Activated CD4-positive, alpha-beta T cell treated with anti-CD3 and anti-CD28 coated beads, Interleukin-2, amount 50 U/mL, for 48 hours (primary cell): ENCODE data around the gene PTOV1.

Experiments
- DNase-seq, 2 experiments: peaks; one replicate each; pipeline ENCODE4 v3.0.0-alpha.2; 2020

Gene PTOV1

DNA sequence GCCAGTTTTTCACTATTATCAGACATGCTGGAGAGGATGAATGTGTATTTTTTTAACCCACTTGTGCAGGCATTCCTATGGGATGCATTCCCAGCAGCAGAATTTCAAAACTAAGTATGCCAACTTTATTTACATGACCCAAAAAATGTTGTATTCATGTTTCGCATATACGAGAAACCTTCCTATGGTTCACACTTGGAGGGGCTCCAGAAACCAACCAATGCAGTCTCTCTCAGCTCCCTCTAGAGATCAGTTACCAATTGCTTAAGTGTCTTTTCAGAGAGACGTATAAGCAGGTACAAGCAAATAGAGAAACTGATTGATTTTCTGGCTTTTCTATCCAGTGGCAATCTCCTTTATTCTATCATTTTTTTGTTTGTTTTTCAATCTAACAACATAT is 5.5 kb upstream of the PTOV1 start:
- DNase-seq = no peak

DNA sequence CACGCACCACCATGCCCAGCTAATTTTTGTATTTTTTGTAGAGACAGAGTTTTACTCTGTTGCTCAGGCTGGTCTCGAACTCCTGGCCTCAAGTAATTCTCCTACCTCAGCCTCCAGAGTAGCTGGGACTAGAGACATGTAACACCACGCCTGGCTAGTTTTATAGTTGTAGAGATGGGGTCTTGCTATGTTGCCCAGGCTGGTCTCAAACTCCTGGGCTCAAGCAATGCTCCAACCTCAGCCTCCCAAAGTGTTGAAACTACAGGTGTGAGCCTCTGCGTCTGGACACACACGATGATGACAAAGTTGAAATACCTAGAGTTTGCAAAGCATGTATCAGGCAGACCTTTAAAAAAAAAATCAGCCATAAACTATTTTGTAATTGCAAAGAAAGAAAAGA is 4.6 kb upstream of the PTOV1 start:
- DNase-seq = no peak

DNA sequence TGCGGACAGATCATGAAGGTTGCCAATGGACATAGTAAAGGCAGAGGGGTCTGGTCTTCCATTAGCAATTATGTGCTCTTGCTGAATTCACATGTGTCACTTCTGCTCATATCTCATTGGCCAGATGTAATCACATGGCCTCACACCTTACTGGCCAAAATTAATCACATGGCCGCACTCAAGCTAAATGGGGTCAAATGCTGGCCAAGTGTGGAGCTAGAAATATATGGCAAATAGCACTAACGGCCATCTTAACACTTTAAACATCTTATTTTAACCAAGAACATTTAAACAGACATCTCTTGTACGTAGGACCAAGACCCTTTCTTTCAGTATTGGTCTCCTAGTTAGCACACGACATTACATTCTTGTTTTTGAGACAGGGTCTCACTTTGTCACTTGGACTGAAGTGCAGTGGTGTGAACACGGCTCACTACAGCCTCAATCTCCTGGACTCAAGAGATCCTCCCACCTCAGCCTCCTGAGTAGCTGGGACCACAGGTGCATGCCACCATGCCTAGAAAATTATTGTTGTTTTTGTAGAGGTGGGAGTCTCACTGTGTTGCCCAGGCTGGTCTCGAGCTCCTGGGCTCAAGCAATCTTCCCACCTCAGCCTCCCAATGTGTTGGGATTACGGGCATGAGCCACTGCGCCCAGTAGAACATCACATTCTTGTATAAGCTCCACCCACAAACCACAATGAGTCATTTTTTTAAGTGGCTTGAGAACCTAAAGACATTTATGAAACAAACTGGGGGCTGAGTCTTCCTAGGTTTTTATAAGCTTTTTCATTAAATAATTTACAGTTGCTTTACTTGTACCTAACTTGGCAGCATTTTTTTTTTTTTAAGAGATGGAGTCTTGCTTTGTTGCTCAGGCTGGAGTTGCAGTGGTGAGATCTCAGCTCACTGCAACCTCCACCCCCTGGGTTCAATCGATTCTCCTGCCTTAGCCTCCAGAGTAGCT is 2.9 kb upstream of the PTOV1 start:
- no peak for DNase-seq

DNA sequence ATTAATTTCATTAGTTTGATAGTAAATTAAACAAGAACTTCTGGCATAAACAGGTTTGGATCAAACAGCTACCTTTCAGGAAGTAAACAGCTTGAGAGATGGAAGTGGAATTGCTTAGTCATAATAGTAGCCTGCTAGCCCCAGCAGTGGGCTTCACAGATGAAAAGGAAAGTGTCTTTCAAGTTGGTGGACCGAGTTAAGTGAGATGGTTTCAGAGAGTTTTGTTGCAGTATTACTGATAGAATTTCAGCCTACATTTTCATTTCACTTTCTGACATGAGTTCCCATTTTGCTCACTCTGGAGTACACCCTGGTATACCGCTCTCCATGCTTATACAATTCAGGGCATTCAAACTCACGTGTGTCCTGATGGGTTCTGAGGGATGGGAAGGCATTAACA is 2.0 kb upstream of the PTOV1 start:
- DNase-seq = no peak

DNA sequence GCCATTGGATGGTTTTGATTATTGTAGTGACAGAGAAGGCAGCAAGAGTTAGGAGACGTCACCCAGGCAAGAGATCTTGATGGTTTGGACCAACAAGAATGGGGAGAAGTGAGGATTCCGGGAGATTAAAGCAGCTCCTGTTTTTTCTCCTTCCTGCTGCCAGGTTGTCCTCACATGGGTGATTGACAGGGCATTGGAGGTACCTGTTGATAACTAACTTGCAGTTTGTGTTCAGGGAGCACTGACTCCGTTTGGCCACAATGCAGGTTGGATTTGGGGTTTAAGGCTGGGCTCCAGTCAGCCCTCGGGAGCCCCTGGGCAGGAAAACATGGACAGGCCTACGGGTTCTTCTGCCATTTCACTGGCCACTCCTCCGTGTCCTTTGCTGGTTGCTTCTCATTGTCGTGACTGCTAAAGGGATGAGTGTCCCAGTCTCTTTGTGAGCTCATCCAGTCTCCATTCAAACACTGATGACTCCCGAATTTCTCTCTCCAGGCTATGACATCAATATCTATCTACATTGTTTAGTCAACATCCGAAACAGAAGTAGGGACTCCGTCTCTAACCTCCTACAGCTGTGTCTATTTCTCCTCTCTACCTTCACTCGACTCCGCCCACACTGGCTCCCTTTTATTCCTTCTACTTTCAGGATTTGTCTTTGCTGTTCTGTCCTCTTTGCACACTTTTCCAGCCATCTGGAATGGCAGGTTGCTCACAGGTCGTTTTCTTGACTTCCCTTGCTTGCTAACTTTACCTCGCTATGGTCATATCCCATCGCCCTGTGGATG is 1.3 kb upstream of the PTOV1 start:
- no peak for DNase-seq

DNA sequence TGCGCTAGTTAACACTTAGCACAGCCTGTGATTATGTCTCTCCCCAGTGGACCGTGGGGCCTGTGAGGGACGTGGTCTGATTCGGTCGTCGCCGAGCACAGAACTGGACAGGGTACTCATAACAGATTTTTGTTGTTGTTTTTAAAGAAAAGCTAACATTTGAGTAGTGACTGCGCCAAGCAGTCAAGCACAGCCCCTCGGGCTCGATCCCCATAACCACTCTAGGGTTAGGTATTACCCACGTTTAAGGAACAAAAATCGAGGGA is 805 bp upstream of the PTOV1 start:
- DNase-seq = no peak

DNA sequence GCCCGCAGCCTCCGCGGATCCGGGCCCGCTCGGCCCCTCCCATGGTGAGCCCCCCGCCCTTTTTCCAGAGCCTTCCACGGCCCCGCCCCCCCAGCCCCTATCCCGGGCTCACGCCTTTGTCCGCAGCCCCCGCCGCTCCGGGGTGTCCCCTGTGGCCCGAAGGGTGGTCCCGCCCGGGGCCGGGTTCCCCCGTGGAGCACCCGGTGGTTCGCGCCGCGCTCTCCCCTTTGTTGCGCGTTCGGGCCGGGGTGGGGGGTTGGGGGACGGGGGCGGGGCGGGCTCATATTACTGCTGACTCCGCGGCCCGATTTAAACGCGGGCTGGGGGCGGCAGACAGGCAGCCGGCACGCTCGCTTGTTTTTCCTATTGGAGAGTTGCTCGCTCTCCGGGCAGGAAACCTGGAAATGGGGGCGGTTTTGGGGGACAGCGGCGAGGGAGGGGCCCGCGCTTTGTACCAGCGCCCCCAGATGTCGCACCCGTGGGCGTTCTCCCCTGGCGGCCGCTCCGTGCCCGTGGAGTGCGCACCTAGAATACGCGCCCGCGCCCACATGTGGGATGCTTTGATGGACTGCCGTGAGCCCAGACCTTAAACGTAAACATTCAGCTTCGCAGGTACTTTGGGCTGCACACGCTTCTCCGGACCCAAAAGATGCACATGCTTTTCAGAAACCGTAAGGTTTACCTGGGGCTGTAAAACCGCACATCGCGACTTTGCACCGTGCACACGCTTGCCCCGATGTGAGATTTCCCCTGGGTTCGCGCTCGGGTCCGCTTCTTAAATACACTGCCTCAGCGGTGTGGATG is 699 bp downstream of the PTOV1 start:
- DNase-seq = peak in 1 of 2 experiments; percentile 43

DNA sequence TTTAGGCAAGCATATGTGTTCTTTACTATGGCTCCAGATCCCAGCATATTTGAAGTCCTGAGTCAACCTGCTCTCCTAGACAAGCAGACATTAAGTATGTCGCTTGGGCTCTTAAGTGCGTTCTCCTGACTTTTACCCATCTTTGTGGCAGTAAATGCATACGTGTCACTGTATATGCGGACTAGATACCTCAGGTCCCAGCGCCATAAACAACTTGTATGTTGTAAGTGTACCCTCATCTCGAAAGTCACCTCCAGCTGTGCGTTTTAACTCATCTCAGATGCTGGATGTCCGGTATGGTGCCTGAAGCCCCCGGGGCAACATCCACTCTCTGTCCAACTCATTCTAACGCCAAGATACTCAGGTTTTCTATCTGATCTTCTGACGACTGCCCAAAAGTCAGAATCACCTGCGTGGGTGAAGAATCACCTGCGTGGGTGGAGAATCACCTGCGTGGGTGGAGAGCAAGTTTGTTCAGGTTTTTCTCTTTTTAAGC is 1.7 kb downstream of the PTOV1 start:
- no peak for DNase-seq

DNA sequence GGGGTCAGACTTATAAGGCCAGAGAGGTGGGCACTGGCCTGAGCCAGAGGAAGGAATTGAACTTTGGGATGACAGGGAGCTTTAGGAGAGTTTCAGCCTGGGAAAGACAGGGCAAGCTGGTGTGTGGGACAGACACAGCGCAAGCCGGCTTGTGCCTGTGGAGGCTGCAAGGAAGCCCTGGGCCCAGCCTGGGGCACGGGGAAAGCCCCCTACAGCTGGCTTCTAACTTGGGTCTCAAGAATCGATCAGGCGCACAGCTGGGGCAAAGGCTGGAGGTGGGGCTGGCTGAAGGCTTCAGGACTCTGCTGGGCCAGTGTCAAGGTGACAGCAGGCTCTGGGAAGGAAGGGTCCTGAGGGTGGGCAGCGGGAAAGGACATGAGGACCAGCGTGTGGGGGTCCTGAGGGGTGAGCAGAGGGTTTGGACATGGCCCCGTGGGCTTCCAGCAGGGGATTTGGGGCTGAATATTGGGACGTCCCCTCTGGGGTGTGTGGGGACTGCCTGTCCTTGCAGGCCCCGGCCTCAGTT is 3.0 kb downstream of the PTOV1 start:
- DNase-seq = no peak

DNA sequence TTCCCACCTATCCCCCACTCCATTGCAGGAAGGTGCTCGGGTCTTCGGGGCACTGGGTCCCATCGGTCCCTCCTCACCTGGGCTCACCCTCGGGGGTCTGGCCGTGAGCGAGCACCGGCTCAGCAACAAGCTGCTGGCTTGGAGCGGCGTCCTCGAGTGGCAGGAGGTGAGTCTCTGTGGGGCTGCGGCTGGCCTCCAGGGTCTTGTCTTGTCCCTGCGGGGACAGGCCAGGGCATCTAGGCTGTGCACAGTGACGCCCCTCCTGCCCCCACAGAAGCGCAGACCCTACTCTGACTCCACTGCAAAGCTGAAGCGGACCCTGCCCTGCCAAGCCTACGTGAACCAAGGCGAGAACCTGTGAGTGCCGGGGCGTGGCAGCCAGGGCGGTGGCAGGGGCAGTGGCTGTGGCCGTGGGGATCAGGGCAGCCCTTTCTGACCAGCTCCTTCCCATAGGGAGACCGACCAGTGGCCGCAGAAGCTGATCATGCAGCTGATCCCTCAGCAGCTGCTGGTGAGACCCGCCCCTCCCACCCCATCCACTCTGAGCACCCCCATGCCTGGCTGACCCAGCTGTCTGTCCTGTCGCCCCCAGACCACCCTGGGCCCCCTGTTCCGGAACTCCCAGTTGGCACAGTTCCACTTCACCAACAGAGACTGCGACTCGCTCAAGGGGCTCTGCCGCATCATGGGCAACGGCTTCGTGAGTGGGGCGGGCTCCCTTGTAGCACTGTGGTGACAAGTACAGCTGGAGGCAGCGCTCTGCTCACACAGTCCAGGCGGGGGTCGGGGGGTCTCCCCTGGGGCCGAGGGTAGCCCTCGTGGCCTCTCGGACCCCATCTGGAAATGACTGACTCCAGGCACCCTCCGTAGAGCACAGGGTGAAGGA is 3.7 kb downstream of the PTOV1 start:
- no peak for DNase-seq

DNA sequence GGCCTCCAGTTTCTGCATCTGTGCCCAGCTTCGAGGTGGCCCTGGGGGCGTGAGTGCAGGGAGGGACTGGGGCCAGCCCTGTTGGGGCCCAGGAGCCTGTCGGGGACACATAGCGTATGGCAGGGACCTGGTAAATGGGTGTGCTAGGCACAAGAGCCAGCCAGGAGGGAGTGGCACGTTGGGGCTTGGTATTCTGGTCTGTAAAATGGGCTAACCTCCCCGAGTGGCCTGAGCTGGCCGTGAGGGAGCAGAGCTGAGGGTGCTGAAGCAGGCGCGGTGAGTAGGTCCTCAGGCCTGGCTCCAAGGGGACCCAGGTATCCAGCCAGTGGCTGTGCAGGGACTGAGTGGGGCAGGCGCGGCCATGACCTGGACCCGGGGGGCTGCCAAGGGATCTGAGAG is 4.3 kb downstream of the PTOV1 start:
- DNase-seq = no peak

DNA sequence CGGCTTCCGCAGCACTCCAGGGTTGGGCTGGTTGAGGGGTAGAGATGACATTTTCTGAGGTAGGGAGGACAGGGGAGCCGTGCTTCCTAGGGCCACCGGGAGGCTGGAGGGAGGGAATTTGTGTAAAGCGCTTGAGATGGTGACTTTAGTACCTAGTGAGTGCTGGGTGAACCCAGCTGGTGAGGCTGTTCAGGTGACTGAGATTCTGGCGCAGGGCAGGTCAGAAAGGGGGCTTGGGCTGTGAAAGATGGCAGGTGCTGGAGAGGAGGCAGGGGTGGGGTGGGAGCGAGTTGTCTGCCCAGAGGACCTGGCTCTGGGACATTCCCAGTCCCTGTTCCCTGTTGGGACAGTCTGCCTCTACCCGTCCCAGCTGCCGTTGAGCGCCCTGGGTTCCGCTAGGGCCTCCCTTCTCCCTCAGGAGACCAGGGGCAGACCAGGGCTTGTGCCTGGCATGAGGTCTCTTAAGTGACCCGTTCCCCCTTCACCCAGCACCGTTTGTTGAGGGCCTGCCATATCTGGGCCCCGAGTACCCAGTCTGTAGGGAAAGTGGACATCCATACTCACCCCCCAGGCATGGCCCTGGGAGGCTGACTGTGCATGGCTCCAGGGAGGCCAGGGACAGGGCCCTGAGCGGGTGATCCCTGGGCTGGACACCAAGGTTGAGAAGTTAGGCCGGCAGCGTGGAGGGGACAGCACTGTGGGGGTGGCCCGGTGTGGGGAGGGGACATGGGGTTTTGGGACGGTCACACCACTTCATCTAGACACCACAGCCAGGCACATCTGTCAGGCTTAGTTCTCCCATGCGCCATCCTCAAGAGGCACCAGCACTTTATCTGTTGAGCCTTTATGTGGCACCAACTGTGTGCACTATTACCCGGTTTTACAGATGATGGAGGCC is 5.0 kb downstream of the PTOV1 start:
- no peak for DNase-seq

DNA sequence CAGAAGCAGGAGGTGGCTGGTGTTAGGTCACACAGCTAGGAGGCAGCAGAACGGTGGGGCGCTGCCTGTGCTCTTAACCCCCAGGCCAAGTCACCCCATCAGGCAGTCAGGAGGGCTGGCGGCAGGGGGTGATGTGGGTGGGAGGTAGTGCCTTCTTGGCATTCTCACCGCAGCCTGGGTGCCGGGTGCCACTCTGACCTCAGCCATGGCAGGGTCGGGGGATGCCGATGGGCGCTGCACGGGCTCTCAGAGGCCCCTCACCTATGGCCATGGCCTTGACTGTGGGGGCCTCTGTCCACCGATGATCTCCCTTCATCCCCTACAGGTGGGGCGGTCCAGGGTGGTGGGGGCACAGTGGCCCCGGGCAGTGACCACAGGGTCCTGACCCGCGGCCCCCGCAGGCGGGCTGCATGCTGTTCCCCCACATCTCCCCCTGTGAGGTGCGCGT is 5.6 kb downstream of the PTOV1 start:
- DNase-seq = no peak

DNA sequence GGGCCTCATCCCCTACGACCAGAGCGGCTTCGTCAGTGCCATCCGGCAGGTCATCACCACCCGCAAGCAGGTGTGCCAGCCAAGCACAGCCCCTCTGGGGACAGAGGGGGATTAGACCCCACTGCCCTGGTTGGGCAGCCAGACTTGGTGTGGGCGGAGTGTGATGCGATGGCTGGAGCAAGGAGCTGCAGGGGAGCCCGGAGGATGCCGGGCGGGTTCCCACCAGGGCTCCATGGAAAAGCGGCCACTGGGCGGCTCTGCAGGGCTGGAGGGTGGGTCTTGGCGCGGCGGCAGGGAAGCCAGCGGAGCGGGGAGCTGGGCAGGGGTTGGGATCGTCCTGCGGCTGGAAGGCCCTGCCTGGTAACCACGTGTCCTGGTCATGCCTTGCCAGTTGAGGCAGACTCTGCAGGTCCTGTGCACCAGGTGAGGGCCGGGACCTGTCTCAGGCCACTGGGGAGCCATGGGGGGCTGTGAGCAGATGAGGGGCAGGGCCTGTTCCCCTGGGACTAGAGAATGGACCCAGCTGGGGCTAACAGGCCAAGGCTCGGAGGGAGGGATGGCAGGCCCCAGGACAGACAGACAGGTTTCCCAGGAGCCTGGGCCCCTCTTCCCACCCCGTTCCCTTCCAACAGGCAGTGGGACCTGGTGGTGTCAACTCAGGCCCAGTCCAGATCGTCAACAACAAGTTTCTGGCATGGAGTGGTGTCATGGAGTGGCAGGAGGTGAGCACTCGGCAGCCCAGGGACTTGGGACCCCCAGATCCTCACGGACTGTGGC is 6.3 kb downstream of the PTOV1 start:
- no peak for DNase-seq

DNA sequence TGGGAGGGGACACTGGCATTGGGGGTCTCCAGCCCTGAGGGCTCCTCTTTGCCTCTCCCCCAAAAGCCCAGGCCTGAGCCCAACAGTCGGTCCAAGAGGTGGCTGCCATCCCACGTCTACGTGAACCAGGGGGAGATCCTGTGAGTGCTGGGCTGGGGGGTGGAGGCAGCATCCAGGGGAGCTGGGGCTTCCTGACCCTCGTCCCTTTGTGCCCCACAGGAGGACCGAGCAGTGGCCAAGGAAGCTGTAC is 6.8 kb downstream of the PTOV1 start:
- DNase-seq = no peak

DNA sequence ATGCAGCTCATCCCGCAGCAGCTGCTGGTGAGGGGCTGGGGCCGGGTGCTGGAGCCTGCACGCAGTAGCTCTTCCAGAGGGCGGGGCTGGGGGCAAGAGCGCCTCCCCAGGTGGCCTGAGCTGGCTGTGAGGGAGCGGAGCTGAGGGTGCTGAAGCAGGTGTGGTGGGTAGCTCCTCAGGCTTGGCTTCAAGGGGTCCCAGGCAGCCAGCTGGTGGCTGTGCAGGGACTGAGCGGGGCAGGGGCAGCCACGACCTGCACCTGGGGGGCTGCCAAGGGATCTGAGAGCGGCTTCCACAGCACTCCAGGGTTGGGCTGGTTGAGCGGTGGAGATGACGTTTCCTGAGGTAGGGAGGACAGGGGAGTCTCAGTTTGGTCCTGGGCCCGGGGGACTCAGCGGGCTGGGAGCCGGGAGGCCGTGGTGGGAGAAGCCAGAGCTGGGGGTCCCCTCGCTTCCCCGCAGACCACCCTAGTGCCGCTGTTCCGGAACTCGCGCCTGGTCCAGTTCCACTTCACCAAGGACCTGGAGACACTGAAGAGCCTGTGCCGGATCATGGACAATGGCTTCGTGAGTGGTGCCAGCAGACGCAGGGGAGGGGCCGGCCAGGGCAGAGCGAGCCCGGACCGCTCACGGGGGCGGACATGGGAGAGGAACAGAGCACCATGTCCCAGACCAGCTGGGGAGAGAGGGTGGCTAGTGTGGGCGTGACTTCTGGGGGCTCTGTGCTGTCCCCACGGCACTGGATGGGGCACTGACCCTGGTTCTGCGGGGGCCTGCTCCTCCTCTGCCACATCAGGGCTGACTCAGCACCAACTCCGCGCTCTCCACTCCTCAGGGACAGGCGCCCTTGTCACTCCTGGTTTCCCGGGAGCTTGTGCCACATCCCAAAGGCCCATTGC is 7.4 kb downstream of the PTOV1 start:
- DNase-seq = no peak

DNA sequence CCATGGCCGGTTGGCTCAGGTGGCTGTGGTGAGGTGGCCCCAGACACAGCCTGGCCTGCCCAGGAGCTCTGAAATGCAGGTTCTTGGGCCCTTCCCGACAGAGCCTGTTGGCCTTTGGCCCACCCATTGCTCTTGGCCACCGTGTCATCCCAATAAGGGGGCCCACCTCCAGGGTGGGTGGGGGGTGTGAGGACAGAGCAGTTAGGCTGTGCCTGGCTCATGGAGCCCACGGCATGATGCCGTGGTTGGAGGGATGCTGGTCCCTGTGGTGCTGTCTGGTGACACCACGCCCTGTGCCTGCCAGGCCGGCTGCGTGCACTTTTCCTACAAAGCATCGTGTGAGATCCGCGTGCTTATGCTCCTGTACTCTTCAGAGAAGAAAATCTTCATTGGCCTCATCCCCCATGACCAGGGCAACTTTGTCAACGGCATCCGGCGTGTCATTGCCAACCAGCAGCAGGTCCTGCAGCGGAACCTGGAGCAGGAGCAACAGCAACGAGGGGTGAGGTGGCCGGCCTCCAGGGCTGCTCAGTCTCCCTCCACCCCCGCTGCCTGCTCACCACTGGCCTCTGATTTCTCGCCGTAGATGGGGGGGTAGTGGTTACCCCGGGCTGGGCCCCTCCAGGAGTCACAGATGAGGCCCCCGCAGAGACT is 8.8 kb downstream of the PTOV1 start:
- DNase-seq = no peak

DNA sequence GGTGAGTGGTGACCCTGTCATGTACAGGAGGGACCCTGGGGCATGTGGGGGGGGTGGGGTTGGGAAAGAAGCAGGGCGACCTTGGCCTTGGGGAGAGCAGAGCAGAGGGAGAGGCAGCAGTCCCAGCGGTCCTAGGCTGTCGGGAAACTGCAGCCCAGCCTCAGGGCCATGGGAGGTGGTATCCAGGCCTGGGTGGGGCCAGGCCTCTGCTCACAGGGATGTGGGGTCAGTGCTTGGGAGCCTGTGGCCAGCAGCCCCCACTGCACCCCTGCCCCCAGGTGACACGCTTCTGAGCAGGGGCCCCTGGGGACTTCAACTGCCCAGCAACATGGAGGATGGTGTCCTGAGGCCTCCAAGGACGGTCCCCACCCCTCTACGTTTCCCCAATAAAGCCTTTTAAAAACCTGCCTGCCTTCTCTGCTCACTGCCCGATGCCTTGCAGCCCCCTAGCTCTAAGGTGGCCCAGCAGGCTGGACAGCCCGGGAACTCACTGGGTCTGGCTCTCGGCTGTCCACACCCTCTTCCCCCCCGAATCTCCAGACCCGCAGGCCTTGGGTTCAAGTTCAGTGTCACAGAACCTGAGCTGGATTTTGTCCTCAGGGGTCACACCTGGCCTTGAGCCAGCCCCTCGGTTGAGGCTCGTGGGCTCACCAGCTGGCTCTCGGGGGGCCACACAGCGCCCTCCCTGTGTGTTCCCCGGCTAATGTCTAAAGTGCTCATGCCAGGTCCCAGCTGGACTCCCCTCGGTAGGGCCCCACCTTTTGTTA is 9.6 kb downstream of the PTOV1 start:
- DNase-seq = no peak
